Neural cell (in vitro differentiated cells): ENCODE data around the gene OVOL3. TPM values are rescaled to one million over a fixed set of nuclear protein-coding genes. Genes with fewer than 3 reads are reported as not detected.

Experiments
- H2AFZ ChIP-seq: fragments of 200-600, 300-800 bp; sonication (generic), shearing (Covaris generic); 2 replicates; pipeline ENCODE4 v1.6.0; 2014; ENCODE audit warnings: low read depth, mild to moderate bottlenecking, antibody characterized with exemption, low read length, moderate library complexity
- H3F3A ChIP-seq: fragments of 200-600 bp; shearing (Covaris generic); 2 replicates; pipeline ENCODE4 v1.6.1; 2016; ENCODE audit warnings: mild to moderate bottlenecking, moderate library complexity, mixed read lengths, antibody characterized with exemption, low read length; ENCODE audit not compliant: insufficient read depth, poor library complexity, severe bottlenecking
- H3K27ac ChIP-seq: fragments of 200-600, 300-800 bp; sonication (generic), shearing (Covaris generic); 2 replicates; pipeline ENCODE4 v1.5.1; 2014; ENCODE audit warnings: mild to moderate bottlenecking, low read length, moderate library complexity
- H3K27me3 ChIP-seq: fragments of 300-800, 200-600 bp; sonication (generic), shearing (Covaris generic); 2 replicates; pipeline ENCODE4 v1.6.0; 2014; ENCODE audit warnings: mild to moderate bottlenecking, low read depth, low read length, moderate library complexity; ENCODE audit not compliant: insufficient read depth
- H3K36me3 ChIP-seq: fragments of 300-800, 200-600 bp; sonication (generic), shearing (Covaris generic); 2 replicates; pipeline ENCODE4 v1.5.1; 2014; ENCODE audit warnings: mild to moderate bottlenecking, antibody characterized with exemption, low read length, moderate library complexity; ENCODE audit not compliant: insufficient read depth
- H3K4me2 ChIP-seq: fragments of 300-800, 200-600 bp; sonication (generic), shearing (Covaris generic); 2 replicates; pipeline ENCODE4 v1.6.0; 2014; ENCODE audit warnings: mild to moderate bottlenecking, low read length
- H3K4me3 ChIP-seq: fragments of 300-800, 200-600 bp; sonication (generic), shearing (Covaris generic); 2 replicates; pipeline ENCODE4 v1.5.1; 2014; ENCODE audit warnings: mild to moderate bottlenecking, low read length, moderate library complexity
- H3K79me2 ChIP-seq: fragments of 200-600 bp; shearing (Covaris generic); replicated peaks from 2 replicates; pipeline ENCODE4 v1.6.0; 2014; ENCODE audit warnings: mild to moderate bottlenecking, low read length, moderate library complexity; ENCODE audit not compliant: insufficient read depth
- H3K9ac ChIP-seq: fragments of 300-800, 200-600 bp; sonication (generic), shearing (Covaris generic); 2 replicates; pipeline ENCODE4 v1.6.1; 2016; ENCODE audit warnings: mild to moderate bottlenecking, low read length, mixed read lengths
- H3K9me2 ChIP-seq: fragments of 200-600 bp; shearing (Covaris generic); 2 replicates; pipeline ENCODE4 v1.6.1; 2016; ENCODE audit warnings: mild to moderate bottlenecking, low read length, mixed read lengths; ENCODE audit not compliant: insufficient read depth
- H3K9me3 ChIP-seq: fragments of 200-600, 300-800 bp; sonication (generic), shearing (Covaris generic); 2 replicates; pipeline ENCODE4 v1.6.1; 2016; ENCODE audit warnings: mild to moderate bottlenecking, mixed run types, low read length, moderate library complexity, mixed read lengths
- H4K20me1 ChIP-seq: fragments of 200-600 bp; shearing (Covaris generic); 2 replicates; pipeline ENCODE4 v1.6.1; 2016; ENCODE audit warnings: mild to moderate bottlenecking, mixed run types; ENCODE audit not compliant: insufficient read depth
- EP300 ChIP-seq: fragments of 450-650 bp; conservative IDR thresholded peaks from 2 replicates; pipeline ENCODE4 v1.6.1; 2014; ENCODE audit warnings: antibody characterized with exemption, mild to moderate bottlenecking, moderate library complexity; ENCODE audit not compliant: poor library complexity, severe bottlenecking
- EZH2 ChIP-seq: fragments of 200-600, 300-800 bp; shearing (Covaris generic), sonication (generic); IDR thresholded peaks from 2 replicates; pipeline ENCODE4 v1.6.1; 2014; ENCODE audit warnings: antibody characterized with exemption, low read length, borderline replicate concordance, mild to moderate bottlenecking; ENCODE audit not compliant: insufficient read depth, poor library complexity, severe bottlenecking
- MXI1 ChIP-seq: fragments of 450-650 bp; conservative IDR thresholded peaks from 2 replicates; pipeline ENCODE4 v1.6.1; 2014; ENCODE audit warnings: antibody characterized with exemption, mild to moderate bottlenecking; ENCODE audit not compliant: poor library complexity, severe bottlenecking
- POLR2AphosphoS5 ChIP-seq: IDR thresholded peaks from 2 replicates; pipeline ENCODE4 v1.6.1; 2012
- RAD21 ChIP-seq: fragments of 450-650 bp; conservative IDR thresholded peaks from 2 replicates; pipeline ENCODE4 v1.6.1; 2014; ENCODE audit warnings: antibody characterized with exemption, mild to moderate bottlenecking, moderate library complexity
- SMC3 ChIP-seq: fragments of 450-650 bp; conservative IDR thresholded peaks from 2 replicates; pipeline ENCODE4 v1.6.1; 2014; ENCODE audit warnings: antibody characterized with exemption, mild to moderate bottlenecking, moderate library complexity; ENCODE audit not compliant: poor library complexity
- TAF1 ChIP-seq: IDR thresholded peaks from 2 replicates; pipeline ENCODE4 v1.6.1; 2012; ENCODE audit warnings: low read depth
- polyA plus RNA-seq: library from polyadenylated mRNA; depleted of rRNA; stranded (reverse); fragments of >200 nt; gene quantifications from 2 replicates; pipeline ENCODE4 v1.2.3, GENCODE V29; 2014
- TF ChIP-seq, protein P1 (sequence below): fragments of 450-650 bp; IDR thresholded peaks from 2 replicates; pipeline ENCODE4 v1.5.1; 2014; ENCODE audit warnings: antibody characterized with exemption, mild to moderate bottlenecking, moderate library complexity; ENCODE audit not compliant: poor library complexity, severe bottlenecking
- TF ChIP-seq, protein P2 (sequence below): IDR thresholded peaks from 2 replicates; pipeline ENCODE4 v1.6.1; 2012; ENCODE audit warnings: borderline replicate concordance

Gene OVOL3
- polyA plus RNA-seq, 1 donor from 2014 or later: not detected

DNA sequence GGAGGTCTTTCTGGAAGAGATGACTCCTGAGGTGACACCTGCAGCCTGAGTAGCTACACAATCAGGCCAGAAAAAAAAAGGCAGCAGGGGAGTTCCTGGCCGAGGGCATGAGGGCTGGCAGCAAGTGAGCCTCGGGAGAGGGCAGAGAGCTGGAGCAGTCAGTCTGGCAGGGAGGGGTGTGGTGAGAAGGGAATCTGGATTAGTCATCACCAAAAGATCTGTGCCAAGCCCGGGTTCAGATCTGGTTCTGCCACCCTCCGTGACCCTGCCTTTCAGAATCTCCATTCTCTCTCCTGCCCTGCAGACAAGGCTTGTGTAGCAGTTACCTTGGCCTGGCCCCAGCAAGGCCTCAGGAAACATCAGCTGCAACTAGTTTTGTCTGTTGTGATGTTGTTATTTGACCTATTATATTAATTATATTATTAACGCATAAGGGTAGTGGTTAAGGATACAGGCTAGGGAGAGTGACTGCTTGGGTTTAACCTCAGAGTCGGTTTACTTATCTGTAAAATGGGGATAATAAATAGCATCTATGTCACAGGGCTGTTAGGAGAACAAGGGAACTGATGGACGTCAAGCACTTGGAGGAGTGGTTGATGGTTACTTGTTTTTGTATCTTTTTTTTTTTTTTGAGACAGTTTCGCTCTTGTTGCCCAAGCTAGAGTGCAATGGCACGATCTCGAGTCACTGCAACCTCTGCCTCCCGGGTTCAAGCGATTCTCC is 26.2 kb downstream of the OVOL3 start:
- H3F3A ChIP-seq: no peaks in the 10 kb centered on the region
- TF ChIP-seq, protein P1, sequence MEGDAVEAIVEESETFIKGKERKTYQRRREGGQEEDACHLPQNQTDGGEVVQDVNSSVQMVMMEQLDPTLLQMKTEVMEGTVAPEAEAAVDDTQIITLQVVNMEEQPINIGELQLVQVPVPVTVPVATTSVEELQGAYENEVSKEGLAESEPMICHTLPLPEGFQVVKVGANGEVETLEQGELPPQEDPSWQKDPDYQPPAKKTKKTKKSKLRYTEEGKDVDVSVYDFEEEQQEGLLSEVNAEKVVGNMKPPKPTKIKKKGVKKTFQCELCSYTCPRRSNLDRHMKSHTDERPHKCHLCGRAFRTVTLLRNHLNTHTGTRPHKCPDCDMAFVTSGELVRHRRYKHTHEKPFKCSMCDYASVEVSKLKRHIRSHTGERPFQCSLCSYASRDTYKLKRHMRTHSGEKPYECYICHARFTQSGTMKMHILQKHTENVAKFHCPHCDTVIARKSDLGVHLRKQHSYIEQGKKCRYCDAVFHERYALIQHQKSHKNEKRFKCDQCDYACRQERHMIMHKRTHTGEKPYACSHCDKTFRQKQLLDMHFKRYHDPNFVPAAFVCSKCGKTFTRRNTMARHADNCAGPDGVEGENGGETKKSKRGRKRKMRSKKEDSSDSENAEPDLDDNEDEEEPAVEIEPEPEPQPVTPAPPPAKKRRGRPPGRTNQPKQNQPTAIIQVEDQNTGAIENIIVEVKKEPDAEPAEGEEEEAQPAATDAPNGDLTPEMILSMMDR: no peak
- TF ChIP-seq SMC3: no peak
- TF ChIP-seq POLR2AphosphoS5: no peak
- TF ChIP-seq, protein P2, sequence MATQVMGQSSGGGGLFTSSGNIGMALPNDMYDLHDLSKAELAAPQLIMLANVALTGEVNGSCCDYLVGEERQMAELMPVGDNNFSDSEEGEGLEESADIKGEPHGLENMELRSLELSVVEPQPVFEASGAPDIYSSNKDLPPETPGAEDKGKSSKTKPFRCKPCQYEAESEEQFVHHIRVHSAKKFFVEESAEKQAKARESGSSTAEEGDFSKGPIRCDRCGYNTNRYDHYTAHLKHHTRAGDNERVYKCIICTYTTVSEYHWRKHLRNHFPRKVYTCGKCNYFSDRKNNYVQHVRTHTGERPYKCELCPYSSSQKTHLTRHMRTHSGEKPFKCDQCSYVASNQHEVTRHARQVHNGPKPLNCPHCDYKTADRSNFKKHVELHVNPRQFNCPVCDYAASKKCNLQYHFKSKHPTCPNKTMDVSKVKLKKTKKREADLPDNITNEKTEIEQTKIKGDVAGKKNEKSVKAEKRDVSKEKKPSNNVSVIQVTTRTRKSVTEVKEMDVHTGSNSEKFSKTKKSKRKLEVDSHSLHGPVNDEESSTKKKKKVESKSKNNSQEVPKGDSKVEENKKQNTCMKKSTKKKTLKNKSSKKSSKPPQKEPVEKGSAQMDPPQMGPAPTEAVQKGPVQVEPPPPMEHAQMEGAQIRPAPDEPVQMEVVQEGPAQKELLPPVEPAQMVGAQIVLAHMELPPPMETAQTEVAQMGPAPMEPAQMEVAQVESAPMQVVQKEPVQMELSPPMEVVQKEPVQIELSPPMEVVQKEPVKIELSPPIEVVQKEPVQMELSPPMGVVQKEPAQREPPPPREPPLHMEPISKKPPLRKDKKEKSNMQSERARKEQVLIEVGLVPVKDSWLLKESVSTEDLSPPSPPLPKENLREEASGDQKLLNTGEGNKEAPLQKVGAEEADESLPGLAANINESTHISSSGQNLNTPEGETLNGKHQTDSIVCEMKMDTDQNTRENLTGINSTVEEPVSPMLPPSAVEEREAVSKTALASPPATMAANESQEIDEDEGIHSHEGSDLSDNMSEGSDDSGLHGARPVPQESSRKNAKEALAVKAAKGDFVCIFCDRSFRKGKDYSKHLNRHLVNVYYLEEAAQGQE: no peak
- no peak for TF ChIP-seq EZH2
- no peak for TF ChIP-seq RAD21
- TF ChIP-seq MXI1: no peak
- no peak for TF ChIP-seq EP300
- no peak for TF ChIP-seq TAF1
- H3K9me3 ChIP-seq: no peaks in the 10 kb centered on the region
- no peaks in the 10 kb centered on the region for H3K36me3 ChIP-seq
- no peak overlapping the region for H3K4me2 ChIP-seq
- H3K4me3 ChIP-seq: no peak overlapping the region
- no peaks in the 10 kb centered on the region for H3K9me2 ChIP-seq
- H2AFZ ChIP-seq: no peak overlapping the region
- no peaks in the 10 kb centered on the region for H4K20me1 ChIP-seq
- H3K79me2 ChIP-seq: peaks cover 9% of the 10 kb centered on the region
- no peaks in the 10 kb centered on the region for H3K27me3 ChIP-seq
- no peak overlapping the region for H3K9ac ChIP-seq
- no peak overlapping the region for H3K27ac ChIP-seq

DNA sequence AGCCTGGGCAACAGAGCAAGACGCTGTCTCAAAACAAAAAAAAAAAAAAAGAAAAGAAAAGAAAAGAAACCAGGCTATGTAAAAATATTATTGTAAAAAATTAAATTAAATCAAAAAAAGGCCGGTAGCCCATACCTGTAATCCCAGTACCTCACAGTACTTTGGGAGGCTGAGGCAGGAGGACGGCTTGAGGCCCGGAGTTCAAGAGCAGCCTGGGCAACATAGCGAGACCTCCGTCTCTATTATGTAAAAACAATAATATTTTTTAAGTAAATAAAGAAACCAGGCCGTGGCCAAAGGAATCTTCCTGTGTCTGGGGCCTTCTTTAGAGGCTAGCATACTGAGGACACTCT is 28.2 kb downstream of the OVOL3 start:
- Histone ChIP-seq H3K79me2 (peaks cover 9% of the 10 kb centered on the region), H3K9ac (peak overlapping the region; percentile 92), H3K27me3 (no peaks in the 10 kb centered on the region), H3K9me2 (no peaks in the 10 kb centered on the region), H3K27ac (peak overlapping the region; percentile 89), H4K20me1 (no peaks in the 10 kb centered on the region), H3K4me2 (peak overlapping the region; percentile 97), H3K36me3 (no peaks in the 10 kb centered on the region), H3K9me3 (no peaks in the 10 kb centered on the region), H3K4me3 (peak overlapping the region; percentile 98), H2AFZ (peak overlapping the region; percentile 67), H3F3A (no peaks in the 10 kb centered on the region)
- TF ChIP-seq, protein P1: no peak
- TF ChIP-seq RAD21 (no peak), EZH2 (no peak), TAF1 (no peak), SMC3 (no peak), EP300 (no peak), POLR2AphosphoS5 (no peak), MXI1 (no peak)
- TF ChIP-seq, protein P2: no peak
